Activated T-helper 9 cell treated with anti-CD3 and anti-CD28 coated beads, Interleukin-2, amount 50 U/mL, for 16 hours (primary cell): Measurements from ENCODE around the gene LBR.
"Not testable (repeated sequence)": the region's sequence is repeated elsewhere in the genome, so short reads cannot be mapped to it uniquely, and the experiment has no call there.

ENCODE experiments used
- DNase-seq: peaks from one replicate; pipeline ENCODE4 v3.0.0-alpha.2; 2020; ENCODE audit warnings: low read depth

LBR gene

GRCh38 chr1:225422795-225423517, 4.9 kb downstream of the LBR start:
- DNase-seq: no peak

- DNase-seq: no peak
Measured at GRCh38 chr1:225422031-225422605, 5.7 kb downstream of the LBR start.

GRCh38 chr1:225418598-225418997, 9.2 kb downstream of the LBR start:
- no peak for DNase-seq

- no peak for DNase-seq
Measured at GRCh38 chr1:225418059-225418458, 9.8 kb downstream of the LBR start.

- DNase-seq: no peak
Measured at GRCh38 chr1:225415967-225416745, 11.7 kb downstream of the LBR start.

- no peak for DNase-seq
Measured at GRCh38 chr1:225415307-225415706, 12.5 kb downstream of the LBR start.

GRCh38 chr1:225413708-225414375, 14.0 kb downstream of the LBR start:
- DNase-seq: no peak

GRCh38 chr1:225412803-225413351, 15.0 kb downstream of the LBR start:
- no peak for DNase-seq

GRCh38 chr1:225412321-225412720, 15.5 kb downstream of the LBR start:
- no peak for DNase-seq

GRCh38 chr1:225410036-225410435, 17.8 kb downstream of the LBR start:
- no peak for DNase-seq

GRCh38 chr1:225409051-225409450, 18.8 kb downstream of the LBR start:
- DNase-seq: no peak

- no peak for DNase-seq
Measured at GRCh38 chr1:225408249-225408648, 19.6 kb downstream of the LBR start.

GRCh38 chr1:225407755-225408154, 20.1 kb downstream of the LBR start:
- DNase-seq: no peak

GRCh38 chr1:225406976-225407725, 20.7 kb downstream of the LBR start:
- DNase-seq: no peak

- DNase-seq: no peak
Measured at GRCh38 chr1:225400968-225401367, 26.9 kb downstream of the LBR start.

- no peak for DNase-seq
Measured at GRCh38 chr1:225396357-225396756, 31.5 kb downstream of the LBR start.

- no peak for DNase-seq
Measured at GRCh38 chr1:225389843-225390242, 38.0 kb downstream of the LBR start.

GRCh38 chr1:225388372-225388771, 39.5 kb downstream of the LBR start:
- DNase-seq: no peak

GRCh38 chr1:225386860-225387259, 41.0 kb downstream of the LBR start:
- not testable (repeated sequence) for DNase-seq

- DNase-seq: no peak
Measured at GRCh38 chr1:225380691-225381090, 47.1 kb downstream of the LBR start.

GRCh38 chr1:225378880-225379279, 49.0 kb downstream of the LBR start:
- DNase-seq: no peak

GRCh38 chr1:225374996-225375395, 52.8 kb downstream of the LBR start:
- DNase-seq: no peak
